ENCODE measurements around the gene SPAG9.

GRCh38 chr17:51035431-51035830 is 85.2 kb downstream of the SPAG9 start:
- TF ChIP-seq ZNF768 (tag by site-specific recombination; IDR thresholded peaks at IDR 0.05), result no peak
- no peak for TF ChIP-seq ZNF292 (tag by site-specific recombination; IDR thresholded peaks at IDR 0.05; ENCODE audit: borderline replicate concordance, low read depth)
